IPS-18a (cell line): ENCODE measurements around the gene PRDX6.
"Not testable (repeated sequence)": the region's sequence is repeated elsewhere in the genome, so short reads cannot be mapped to it uniquely, and the experiment has no call there.

Experiments used
- H3K27ac ChIP-seq: one replicate; pipeline ENCODE4 v1.5.1; 2013; ENCODE audit warnings: low read length
- H3K27me3 ChIP-seq: one replicate; pipeline ENCODE4 v1.6.1; 2013; ENCODE audit warnings: mild to moderate bottlenecking, low read length; ENCODE audit not compliant: control insufficient read depth, insufficient read depth
- H3K36me3 ChIP-seq: one replicate; pipeline ENCODE4 v1.6.1; 2013; ENCODE audit warnings: low read depth, low read length; ENCODE audit not compliant: control insufficient read depth
- H3K4me1 ChIP-seq: one replicate; pipeline ENCODE4 v1.6.1; 2013; ENCODE audit warnings: low read depth, low read length; ENCODE audit not compliant: control insufficient read depth
- H3K4me3 ChIP-seq: one replicate; pipeline ENCODE4 v1.5.1; 2013; ENCODE audit warnings: low read length
- H3K9ac ChIP-seq: one replicate; pipeline ENCODE4 v1.6.1; 2013; ENCODE audit warnings: mild to moderate bottlenecking, low read length, moderate library complexity
- H3K9me3 ChIP-seq: one replicate; pipeline ENCODE4 v1.6.1; 2013; ENCODE audit warnings: low read depth, low read length; ENCODE audit not compliant: control insufficient read depth

Gene PRDX6

GRCh38 chr1:173484276-173484675, 7.1 kb downstream of the PRDX6 start:
- Histone ChIP-seq H3K9me3 (no peaks in the 10 kb centered on the region), H3K27me3 (no peaks in the 10 kb centered on the region), H3K9ac (no peak overlapping the region), H3K36me3 (peaks cover 92% of the 10 kb centered on the region), H3K27ac (no peak overlapping the region), H3K4me1 (peaks cover 8% of the 10 kb centered on the region), H3K4me3 (no peak overlapping the region)

DNA sequence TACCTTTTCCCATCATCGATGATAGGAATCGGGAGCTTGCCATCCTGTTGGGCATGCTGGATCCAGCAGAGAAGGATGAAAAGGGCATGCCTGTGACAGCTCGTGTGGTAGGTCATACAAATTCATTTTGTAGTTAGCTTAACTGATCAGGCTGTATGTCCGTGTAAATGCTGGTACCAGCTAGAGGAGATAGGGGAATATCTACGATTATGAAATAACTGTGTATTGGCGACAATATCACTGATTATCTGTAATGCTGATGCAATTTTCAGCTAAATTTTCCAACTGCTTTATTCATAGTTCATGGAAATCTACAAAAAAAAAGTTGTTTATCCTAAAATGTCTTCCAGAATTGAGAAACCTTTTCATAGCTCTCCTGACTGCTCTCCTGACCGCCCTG, 8.3 kb downstream of the PRDX6 start:
- H3K9ac ChIP-seq: no peak overlapping the region
- no peaks in the 10 kb centered on the region for H3K27me3 ChIP-seq
- H3K36me3 ChIP-seq: peaks cover 84% of the 10 kb centered on the region
- H3K4me3 ChIP-seq: no peak overlapping the region
- H3K27ac ChIP-seq: no peak overlapping the region
- H3K4me1 ChIP-seq: no peaks in the 10 kb centered on the region
- H3K9me3 ChIP-seq: no peaks in the 10 kb centered on the region

- H3K27me3 ChIP-seq: no peaks in the 10 kb centered on the region
- H3K9ac ChIP-seq: no peak overlapping the region
- no peak overlapping the region for H3K4me3 ChIP-seq
- H3K9me3 ChIP-seq: no peaks in the 10 kb centered on the region
- H3K4me1 ChIP-seq: no peaks in the 10 kb centered on the region
- no peak overlapping the region for H3K27ac ChIP-seq
- H3K36me3 ChIP-seq: peaks cover 58% of the 10 kb centered on the region
These were observed 10.9 kb downstream of the PRDX6 start for GRCh38 chr1:173488001-173488400.

- Histone ChIP-seq H3K36me3 (peaks cover 50% of the 10 kb centered on the region), H3K4me1 (no peaks in the 10 kb centered on the region), H3K9ac (no peak overlapping the region), H3K9me3 (no peaks in the 10 kb centered on the region), H3K4me3 (no peak overlapping the region), H3K27me3 (no peaks in the 10 kb centered on the region), H3K27ac (no peak overlapping the region)
These were observed 12.0 kb downstream of the PRDX6 start for GRCh38 chr1:173489149-173489600.

- Histone ChIP-seq H3K4me3 (no peak overlapping the region), H3K27ac (no peak overlapping the region), H3K9ac (no peak overlapping the region), H3K27me3 (no peaks in the 10 kb centered on the region), H3K36me3 (peaks cover 43% of the 10 kb centered on the region), H3K4me1 (no peaks in the 10 kb centered on the region), H3K9me3 (no peaks in the 10 kb centered on the region)
These were observed 12.8 kb downstream of the PRDX6 start for GRCh38 chr1:173489929-173490328.

DNA sequence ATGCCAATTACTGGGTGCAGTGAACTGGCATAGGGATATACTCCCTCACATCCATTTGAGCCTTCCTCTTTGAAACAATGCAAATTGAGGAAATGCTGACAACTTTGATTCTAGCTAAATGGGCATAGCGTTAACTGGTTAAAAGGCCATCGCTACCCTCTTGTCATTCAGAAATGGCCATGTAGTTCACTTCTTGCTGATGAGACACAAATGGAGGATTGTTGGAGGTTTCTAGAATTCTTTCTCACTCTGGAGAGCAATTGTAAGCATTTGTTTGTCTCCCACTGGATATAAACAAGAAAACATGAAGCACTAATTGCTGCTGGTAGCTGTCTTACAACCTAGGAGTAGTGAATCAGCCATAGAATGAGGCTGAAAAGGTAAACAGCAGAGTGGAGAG, 14.4 kb downstream of the PRDX6 start:
- Histone ChIP-seq H3K4me3 (no peak overlapping the region), H3K27me3 (no peaks in the 10 kb centered on the region), H3K9ac (no peak overlapping the region), H3K9me3 (peaks cover 12% of the 10 kb centered on the region), H3K4me1 (no peaks in the 10 kb centered on the region), H3K36me3 (peaks cover 27% of the 10 kb centered on the region), H3K27ac (no peak overlapping the region)

GRCh38 chr1:173493125-173493524, 16.0 kb downstream of the PRDX6 start:
- not testable (repeated sequence) for H3K4me1 ChIP-seq, H3K4me3 ChIP-seq, H3K9ac ChIP-seq, H3K27ac ChIP-seq, H3K27me3 ChIP-seq
- Histone ChIP-seq H3K9me3 (peaks cover 18% of the 10 kb centered on the region), H3K36me3 (peaks cover 11% of the 10 kb centered on the region)

GRCh38 chr1:173495609-173496267, 18.6 kb downstream of the PRDX6 start:
- no peak overlapping the region for H3K4me3 ChIP-seq
- no peak overlapping the region for H3K9ac ChIP-seq
- no peaks in the 10 kb centered on the region for H3K4me1 ChIP-seq
- H3K36me3 ChIP-seq: no peaks in the 10 kb centered on the region
- H3K27ac ChIP-seq: no peak overlapping the region
- peaks cover 21% of the 10 kb centered on the region for H3K9me3 ChIP-seq
- H3K27me3 ChIP-seq: no peaks in the 10 kb centered on the region

DNA sequence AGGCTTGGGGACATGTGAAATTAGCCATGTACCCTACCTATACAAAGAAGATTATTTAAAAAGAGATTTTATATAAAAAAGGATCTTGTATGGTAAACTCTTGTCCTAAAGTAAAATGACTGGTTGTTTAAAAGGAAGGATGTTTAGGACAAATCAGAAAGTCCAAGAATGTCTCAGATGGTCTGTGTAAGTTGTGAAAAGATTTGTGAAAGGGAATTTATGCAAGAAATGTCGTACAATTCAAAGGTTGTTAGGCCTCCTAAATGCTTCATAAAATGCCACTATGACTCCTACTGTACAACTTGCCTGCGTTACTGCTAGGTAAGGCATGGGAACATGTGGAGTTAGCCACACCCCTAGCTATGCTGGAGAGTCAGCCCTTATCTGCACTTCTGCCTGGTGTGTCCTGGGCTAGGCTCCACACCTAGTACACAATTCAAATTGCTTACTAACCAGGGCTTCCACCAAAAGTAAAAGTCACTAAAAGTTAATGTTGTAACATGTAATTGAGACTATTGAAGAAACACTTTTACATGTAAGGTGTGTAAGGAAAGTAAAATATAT, 19.7 kb downstream of the PRDX6 start:
- H3K4me1 ChIP-seq: no peaks in the 10 kb centered on the region
- no peak overlapping the region for H3K9ac ChIP-seq
- H3K27me3 ChIP-seq: no peaks in the 10 kb centered on the region
- H3K9me3 ChIP-seq: peaks cover 21% of the 10 kb centered on the region
- H3K36me3 ChIP-seq: no peaks in the 10 kb centered on the region
- H3K4me3 ChIP-seq: no peak overlapping the region
- H3K27ac ChIP-seq: no peak overlapping the region

DNA sequence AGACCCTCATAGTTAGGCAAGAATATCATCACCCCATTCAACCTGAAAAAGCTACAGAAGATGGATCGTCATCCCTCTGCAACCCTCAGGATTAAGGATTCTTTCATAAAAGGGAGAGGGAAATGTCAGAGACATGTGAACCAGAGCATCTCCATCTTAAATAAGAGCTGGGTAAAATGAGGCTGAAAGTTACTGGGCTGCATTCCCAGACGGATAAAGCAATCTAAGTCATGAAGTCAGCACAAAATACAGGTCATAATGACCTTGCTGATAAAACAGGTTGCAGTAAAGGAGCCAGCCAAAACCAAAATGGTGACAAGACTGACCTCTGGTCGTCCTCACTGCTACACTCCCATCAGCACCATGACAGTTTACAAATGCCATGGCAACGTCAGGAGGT, 22.6 kb downstream of the PRDX6 start:
- Histone ChIP-seq H3K36me3 (no peaks in the 10 kb centered on the region), H3K4me1 (no peaks in the 10 kb centered on the region), H3K9me3 (peaks cover 21% of the 10 kb centered on the region), H3K4me3 (no peak overlapping the region), H3K27ac (no peak overlapping the region), H3K9ac (no peak overlapping the region), H3K27me3 (no peaks in the 10 kb centered on the region)

GRCh38 chr1:173502104-173502503, 25.0 kb downstream of the PRDX6 start:
- Histone ChIP-seq H3K4me3 (no peak overlapping the region), H3K9me3 (peaks cover 3% of the 10 kb centered on the region), H3K27ac (no peak overlapping the region), H3K4me1 (peaks cover 6% of the 10 kb centered on the region), H3K36me3 (no peaks in the 10 kb centered on the region), H3K9ac (no peak overlapping the region), H3K27me3 (no peaks in the 10 kb centered on the region)

DNA sequence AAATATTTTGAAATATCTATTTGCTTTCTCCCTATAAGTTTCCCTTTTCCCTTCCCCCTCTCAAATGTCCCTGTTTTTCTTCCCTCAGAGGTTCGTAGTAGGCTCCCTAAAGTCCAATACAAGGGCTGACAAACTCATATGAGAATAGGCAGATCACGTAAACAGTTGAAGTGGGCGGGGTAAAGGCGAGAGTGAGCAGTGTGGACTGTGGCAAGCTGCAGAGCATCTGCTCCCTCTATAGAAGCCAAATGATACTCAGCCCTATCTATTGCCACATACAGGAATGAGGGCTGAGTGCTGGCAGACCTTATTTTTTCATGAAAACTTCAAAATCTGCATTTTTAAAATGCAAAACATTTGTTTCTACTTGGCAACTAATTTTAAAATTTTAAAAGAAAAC, 26.3 kb downstream of the PRDX6 start:
- Histone ChIP-seq H3K9ac (no peak overlapping the region), H3K27me3 (no peaks in the 10 kb centered on the region), H3K4me3 (no peak overlapping the region), H3K9me3 (no peaks in the 10 kb centered on the region), H3K36me3 (no peaks in the 10 kb centered on the region), H3K4me1 (peaks cover 13% of the 10 kb centered on the region), H3K27ac (no peak overlapping the region)
